CD4-positive, alpha-beta T cell treated with Interleukin-6 at 100 ng/mL for 8 hours (primary cell): ENCODE results near the gene ZNF598.

Experiments used
- DNase-seq: peaks from one replicate; pipeline ENCODE4 v3.0.0-alpha.2; 2020; ENCODE audit warnings: mixed read lengths, low spot score

Gene ZNF598

DNA sequence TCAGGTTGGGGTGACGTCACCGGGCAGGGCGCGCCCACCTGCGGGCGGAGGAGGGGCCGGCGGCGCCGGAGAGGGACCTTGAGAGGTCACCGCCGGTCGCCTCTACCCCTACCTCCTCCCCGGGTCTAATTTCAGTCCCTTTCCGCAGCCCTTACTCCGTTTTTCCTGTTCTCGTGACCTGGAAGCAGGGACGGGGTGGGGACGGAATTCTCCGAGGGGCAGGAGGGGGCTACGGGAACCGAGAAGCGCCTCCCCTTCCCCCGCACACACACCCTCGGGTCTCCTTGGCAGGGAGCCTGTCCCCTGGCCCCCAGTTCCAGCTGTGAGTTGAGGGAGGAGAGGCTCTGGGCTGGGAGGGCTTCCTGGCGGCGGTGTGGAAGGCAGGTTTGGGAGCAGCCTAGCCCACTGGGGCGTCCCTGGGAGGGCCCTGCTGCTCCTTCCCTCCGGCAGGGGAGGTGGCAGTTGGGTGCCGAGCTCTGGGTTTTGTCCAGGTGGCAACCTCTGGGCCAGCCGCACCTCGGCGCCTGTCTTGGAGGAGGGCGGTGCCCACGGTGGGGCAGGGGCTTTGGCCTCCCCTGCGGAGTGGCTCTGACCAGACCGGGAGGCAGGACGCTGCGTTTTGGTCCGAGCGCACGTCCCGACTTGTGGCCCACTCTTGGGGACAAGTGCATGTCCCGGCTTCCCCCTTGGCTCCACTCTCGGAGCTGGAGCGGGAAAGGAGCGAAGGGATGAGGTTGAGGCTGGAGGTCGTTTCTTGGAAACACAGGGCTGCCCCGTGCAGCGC is 19.1 kb downstream of the ZNF598 start:
- DNase-seq = no peak

DNA sequence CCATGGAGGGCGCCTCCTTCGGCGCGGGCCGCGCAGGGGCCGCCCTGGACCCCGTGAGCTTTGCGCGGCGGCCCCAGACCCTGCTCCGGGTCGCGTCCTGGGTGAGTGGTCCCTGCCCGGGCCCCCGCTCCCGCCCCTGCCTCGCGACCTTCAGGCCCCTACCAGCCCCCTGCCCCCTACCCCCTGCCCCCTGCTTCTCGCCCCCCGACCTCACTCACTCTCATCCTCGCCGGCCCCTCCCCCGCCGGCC is 19.6 kb downstream of the ZNF598 start:
- no peak for DNase-seq

DNA sequence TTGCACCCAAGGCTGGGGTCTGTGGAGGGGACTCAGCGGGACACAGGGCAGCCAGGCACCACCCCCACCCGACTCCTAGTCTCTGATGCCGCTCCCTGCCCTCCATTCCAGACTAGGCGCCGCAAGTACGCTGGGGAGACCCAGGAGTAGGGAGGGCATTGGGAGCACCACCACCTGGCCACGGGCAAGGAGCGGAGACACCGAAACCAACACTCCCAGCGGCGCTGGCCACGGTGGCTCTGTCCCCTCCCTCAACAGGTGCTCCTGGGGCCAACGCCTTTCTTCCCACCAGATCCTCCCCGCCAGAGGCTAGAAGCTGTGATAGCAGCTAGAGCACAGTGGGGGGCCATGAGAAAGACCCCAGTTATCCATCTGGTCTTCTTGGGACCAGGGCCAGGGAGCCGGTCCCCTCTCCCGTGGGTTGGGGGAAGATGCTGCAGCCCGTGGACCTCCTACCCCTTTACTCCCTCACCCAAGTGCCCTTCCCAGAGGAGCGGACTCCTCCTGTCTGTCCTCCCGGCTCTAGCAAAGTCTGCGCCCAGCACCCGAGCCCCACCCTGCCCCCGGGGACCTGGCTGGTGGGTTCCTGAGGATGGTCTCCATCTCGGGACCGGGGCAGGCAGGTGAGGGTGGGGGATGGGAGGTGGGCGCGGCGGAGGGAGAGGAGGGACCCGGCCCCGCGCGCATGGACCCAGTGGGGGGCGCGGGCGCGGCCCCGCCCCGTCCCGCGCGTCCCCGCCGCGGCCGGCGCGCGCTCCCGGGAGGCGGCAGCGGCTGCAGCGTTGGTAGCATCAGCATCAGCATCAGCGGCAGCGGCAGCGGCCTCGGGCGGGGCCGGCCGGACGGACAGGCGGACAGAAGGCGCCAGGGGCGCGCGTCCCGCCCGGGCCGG is 20.2 kb downstream of the ZNF598 start, which contains the start of gene SYNGR3:
TSS of gene SYNGR3 (plus strand) at position 762 of the 892 bp plus-strand sequence. CDS start 133 bp downstream, outside the sequence.
- no peak for DNase-seq

DNA sequence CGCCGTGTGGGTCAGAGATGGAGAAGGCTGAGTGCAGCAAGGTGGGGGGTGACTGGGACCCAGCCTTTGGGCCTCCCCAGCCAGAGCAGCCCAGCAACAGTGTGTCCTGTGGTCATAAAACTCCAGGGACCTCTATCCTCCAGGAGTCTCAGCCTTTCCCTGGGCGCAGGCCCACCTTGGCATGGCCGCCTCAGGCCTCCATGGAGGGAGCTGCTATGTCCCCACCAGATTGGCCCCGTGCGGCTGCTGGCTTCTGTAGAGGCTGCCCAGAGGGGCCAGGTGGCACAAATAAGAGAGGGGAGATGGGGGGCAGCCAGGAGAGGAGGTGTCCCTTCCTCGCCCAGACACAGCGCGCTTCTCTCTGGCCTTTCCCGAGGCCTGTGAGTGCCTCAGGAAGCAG is 22.4 kb downstream of the ZNF598 start:
- DNase-seq = no peak

DNA sequence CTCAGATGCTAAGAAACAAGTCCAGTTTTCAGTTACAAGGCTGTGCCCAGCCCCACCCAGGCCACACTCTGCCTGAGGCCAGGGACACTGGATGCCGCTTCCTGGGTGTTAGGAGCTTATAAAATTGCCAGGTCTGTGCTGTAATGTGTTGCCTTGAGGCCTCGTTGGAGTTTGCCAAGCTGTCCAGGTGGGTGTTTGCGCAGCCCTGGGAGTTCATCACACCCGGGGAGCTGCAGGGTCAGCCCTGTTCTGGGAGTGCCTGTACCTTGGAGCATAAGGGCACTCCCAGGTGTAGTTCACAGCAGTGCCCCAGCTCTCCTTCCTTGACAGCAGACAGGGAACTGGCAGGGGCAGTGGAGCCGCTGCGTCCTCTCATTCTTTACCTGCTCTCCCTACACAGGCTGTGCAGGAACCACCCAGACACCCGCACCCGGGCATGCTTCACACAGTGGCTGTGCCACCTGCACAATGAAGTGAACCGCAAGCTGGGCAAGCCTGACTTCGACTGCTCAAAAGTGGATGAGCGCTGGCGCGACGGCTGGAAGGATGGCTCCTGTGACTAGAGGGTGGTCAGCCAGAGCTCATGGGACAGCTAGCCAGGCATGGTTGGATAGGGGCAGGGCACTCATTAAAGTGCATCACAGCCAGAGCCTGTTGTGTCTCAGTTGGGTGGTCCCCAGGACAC is 24.0 kb downstream of the ZNF598 start:
- DNase-seq = no peak

- no peak for DNase-seq
Observed at GRCh38 chr16:1984347-1985225, 25.0 kb downstream of the ZNF598 start.

GRCh38 chr16:1983544-1984346 is 25.9 kb downstream of the ZNF598 start, which contains the start of gene GFER:
Gene GFER (plus strand): TSS chr16:1984193. CDS start chr16:1984219, 26 bp downstream.
- DNase-seq = peak; percentile 63

DNA sequence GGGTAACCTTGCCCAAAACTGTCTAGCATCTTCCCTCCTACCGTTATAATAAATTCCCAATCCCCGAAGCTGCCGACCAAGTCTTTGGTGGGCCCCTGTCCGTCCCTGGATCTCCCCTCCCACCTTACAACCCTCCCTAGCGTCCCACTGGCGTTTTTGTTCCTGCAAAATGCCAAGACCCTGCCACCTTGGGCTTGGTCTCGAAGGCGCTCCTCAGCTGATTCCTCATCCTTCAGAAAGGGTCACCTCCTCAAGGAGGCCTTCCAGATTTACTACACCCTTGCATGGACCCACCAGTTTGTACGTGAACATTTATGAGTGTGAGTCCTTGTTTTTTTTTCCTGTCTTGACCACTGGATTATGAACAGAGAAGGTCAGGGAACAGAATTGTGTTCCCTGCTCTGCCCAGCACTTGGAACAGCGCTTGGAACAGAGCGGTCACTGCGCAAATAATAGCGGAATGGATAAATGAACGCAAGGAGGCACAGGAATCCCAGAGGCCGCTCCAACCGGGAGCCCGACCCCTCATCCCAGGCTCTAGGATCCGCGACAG is 26.6 kb downstream of the ZNF598 start:
- DNase-seq = no peak

GRCh38 chr16:1982013-1982433 is 27.6 kb downstream of the ZNF598 start:
- DNase-seq = no peak

- no peak for DNase-seq
Observed at GRCh38 chr16:1981398-1981836, 28.2 kb downstream of the ZNF598 start, which contains the start of gene NOXO1. Gene NOXO1 (minus strand): TSS chr16:1981469. CDS start chr16:1981179, 290 bp downstream.

DNA sequence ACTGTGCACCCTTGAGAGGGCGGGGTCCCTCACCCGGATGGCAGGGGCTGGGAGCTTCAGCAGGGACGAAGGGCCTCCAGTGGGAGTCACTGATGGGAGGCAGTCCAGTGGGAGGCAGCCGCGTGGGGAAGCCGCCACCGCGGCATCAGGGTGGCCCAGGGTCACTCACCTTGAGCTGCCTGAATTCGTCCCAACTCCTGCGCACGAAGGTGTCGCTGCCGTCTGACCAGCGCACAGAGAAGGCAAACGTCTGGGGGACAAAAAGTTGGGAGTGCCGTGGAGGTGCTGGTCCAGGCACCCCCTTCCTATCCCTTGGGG is 28.9 kb downstream of the ZNF598 start:
- no peak for DNase-seq

GRCh38 chr16:1980030-1980769 is 29.4 kb downstream of the ZNF598 start:
- no peak for DNase-seq

DNA sequence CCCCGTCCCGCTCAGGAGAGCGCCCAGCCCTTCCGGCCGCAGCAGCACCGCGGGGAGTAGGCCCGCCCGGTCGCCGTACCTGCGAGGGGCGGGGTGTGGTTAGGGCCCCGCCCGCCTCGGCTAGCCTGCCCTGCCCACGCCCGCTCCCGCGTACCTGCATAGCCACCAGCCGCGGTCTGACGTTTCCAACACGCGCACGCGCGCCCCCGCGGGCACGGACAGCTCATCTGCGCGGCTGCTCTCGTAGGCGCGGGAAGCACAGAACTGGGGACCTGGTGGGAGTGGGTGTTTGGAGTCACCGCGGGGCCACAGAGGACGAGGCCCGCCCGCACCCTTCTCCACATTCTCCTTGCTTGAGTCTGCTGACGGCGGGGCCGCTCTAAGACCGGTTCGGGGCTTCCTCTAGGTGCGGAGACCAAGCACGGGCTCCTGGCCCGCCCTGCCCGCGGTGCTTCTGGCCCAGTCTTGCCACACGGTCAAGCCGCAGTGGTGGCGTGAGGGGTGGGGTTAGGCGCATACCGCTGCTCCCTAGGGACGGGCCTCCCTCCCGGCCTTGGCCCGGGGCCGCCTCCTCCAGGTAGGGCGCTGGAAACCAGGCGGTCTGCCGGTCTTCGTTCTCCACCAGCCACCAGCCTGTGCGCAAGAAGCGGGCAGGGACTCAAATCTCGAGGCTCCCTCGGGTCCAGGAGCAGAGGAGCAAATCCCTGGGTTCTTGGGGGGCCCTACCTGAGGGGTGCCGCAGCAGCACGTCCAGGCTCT is 30.2 kb downstream of the ZNF598 start:
- DNase-seq = no peak

DNA sequence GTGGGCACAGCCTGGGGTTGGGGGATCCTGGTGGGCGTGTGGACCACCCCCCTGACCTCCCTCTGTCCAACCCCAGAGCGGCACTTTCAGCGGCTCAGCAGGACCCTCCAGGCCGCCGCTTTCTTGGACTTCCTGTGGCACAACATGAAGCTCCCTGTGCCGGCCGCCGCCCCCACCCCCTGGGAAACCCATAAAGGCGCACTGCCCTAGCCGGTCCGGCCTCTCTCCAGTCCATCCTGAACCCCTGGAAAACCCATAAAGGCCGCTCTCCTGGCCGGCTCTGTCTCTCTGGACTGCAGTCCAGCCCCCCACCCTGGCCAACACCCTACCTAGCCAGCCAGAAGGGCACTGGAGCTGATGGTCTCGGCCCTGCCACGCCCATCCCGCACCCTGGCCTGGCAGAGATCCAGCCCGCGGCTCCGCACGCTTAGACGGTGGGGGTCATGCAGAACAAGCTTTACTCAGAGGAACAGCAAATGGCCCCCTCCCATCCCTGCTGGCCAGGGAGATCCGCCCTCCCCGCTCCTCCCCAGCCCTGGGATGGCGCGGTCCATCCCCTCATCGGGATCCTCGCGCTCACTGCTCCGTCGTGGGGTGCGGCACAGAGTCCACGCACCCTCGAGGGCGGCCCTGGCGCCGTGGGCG is 31.0 kb downstream of the ZNF598 start:
- no peak for DNase-seq

- DNase-seq = no peak
Observed at GRCh38 chr16:1977875-1978268, 31.7 kb downstream of the ZNF598 start.

- no peak for DNase-seq
Observed at GRCh38 chr16:1976951-1977874, 32.4 kb downstream of the ZNF598 start.

DNA sequence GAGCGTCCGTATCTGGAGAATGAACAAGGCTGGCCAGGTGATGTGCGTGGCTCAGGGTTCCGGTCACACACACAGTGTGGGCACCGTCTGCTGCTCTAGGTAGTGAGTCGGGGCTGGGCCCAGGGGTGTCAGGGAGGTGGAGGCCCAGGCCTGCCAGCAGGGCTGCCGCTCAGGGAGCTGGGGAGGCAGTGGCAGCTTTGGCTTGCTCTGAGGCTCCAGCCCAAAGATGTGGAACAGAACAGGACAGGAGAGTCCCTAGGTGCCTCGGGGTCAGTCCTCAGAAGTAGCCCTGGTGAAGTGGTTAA is 33.5 kb downstream of the ZNF598 start:
- DNase-seq = no peak
